CD4-positive, CD25-positive, alpha-beta regulatory T cell (primary cell): ENCODE measurements around the gene YPEL3. TPM values are rescaled to one million over a fixed set of nuclear protein-coding genes. Genes with fewer than 3 reads are reported as not detected.
A peak's percentile ranks its signal among the peaks of the same experiment; 100 is the strongest.

Source experiments
- ATAC-seq, 2 donors: fragments of 150-1000 bp; cut with Tn5 transposase; one replicate each; pipeline ENCODE4 v1.10.0; 2021; ENCODE audit warnings: low read depth in 2 of 2, moderate number of reproducible peaks in 2 of 2, moderate library complexity in 1 of 2
- DNase-seq, 3 donors: peaks; one replicate each; pipeline versions ENCODE4 v3.0.0 to v3.0.0-alpha.2; 2012 to 2022; ENCODE audit warnings: mixed read lengths in 1 of 3
- H3K27ac ChIP-seq: one replicate; pipeline ENCODE4 v1.7.0; 2013; ENCODE audit warnings: mild to moderate bottlenecking, low read length; ENCODE audit not compliant: insufficient read depth, poor library complexity, severe bottlenecking
- H3K27me3 ChIP-seq: one replicate; pipeline ENCODE4 v1.7.0; 2013; ENCODE audit warnings: low read length; ENCODE audit not compliant: control insufficient read depth, insufficient read depth
- H3K36me3 ChIP-seq: one replicate; pipeline ENCODE4 v1.7.0; 2013; ENCODE audit warnings: mild to moderate bottlenecking, low read length, moderate library complexity; ENCODE audit not compliant: control insufficient read depth, insufficient read depth
- H3K4me1 ChIP-seq: 2 replicates; pipeline ENCODE4 v1.7.0; 2013; ENCODE audit warnings: mild to moderate bottlenecking, low read length; ENCODE audit not compliant: insufficient read depth, control insufficient read depth, poor library complexity, severe bottlenecking
- H3K4me3 ChIP-seq: one replicate; pipeline ENCODE4 v1.7.0; 2013; ENCODE audit warnings: low read depth, mild to moderate bottlenecking, low read length, moderate library complexity
- H3K9me3 ChIP-seq, 2 experiments: 1 replicate in 1 of 2; 2 replicates in 1 of 2; pipeline ENCODE4 v1.7.0; 2013; ENCODE audit warnings: low read length in 2 of 2, mild to moderate bottlenecking in 1 of 2, moderate library complexity in 1 of 2; ENCODE audit not compliant: control insufficient read depth in 2 of 2
- H3K27ac Mint-ChIP-seq, 3 donors: one replicate each; pipeline ENCODE4 v1.8.0; 2020 to 2022; ENCODE audit warnings: mild to moderate bottlenecking in 3 of 3, mixed read lengths in 3 of 3, moderate library complexity in 2 of 3
- H3K27me3 Mint-ChIP-seq: one replicate; pipeline ENCODE4 v1.8.0; 2022; ENCODE audit warnings: mild to moderate bottlenecking, mixed read lengths
- H3K36me3 Mint-ChIP-seq: one replicate; pipeline ENCODE4 v1.8.0; 2020; ENCODE audit warnings: mixed read lengths
- H3K4me1 Mint-ChIP-seq, 4 donors: one replicate each; pipeline ENCODE4 v1.8.0; 2020 to 2022; ENCODE audit warnings: mixed read lengths in 4 of 4, mild to moderate bottlenecking in 1 of 4
- H3K4me3 Mint-ChIP-seq, 4 donors: one replicate each; pipeline ENCODE4 v1.8.0; 2020 to 2022; ENCODE audit warnings: mild to moderate bottlenecking in 4 of 4, mixed read lengths in 4 of 4, moderate library complexity in 3 of 4
- H3K9me3 Mint-ChIP-seq, 7 donors: one replicate each; pipeline ENCODE4 v1.8.0; 2020 to 2022; ENCODE audit warnings: mixed read lengths in 7 of 7, mild to moderate bottlenecking in 3 of 7, moderate library complexity in 2 of 7
- polyA plus RNA-seq, 4 donors: library from polyadenylated mRNA; unstranded; fragments of 300-500 nt; fragmentation: Illumina TruSeq; gene quantifications; one replicate each; pipeline ENCODE4 v1.2.3, GENCODE V29; 2021
- total RNA-seq: library from RNA; stranded (reverse); gene quantifications from one replicate; pipeline ENCODE4 v1.2.3, GENCODE V29; 2022

The YPEL3 gene
- total and polyA plus RNA-seq, 5 donors from 2014 or later: 121 to 319 (median 292) TPM

- Histone ChIP-seq H3K27ac (no peak overlapping the region), H3K9me3 (no peaks in the 10 kb centered on the region), H3K27me3 (no peaks in the 10 kb centered on the region), H3K4me1 (peaks cover 18% of the 10 kb centered on the region), H3K4me3 (no peak overlapping the region), H3K36me3 (no peaks in the 10 kb centered on the region)
- ATAC-seq (no peak), DNase-seq (no peak)
- no peak overlapping the region for H3K27ac Mint-ChIP-seq
- H3K4me1 Mint-ChIP-seq: peaks cover 0 to 32% (median 9%) of the 10 kb centered on the region in 4 donors
- H3K9me3 Mint-ChIP-seq: no peaks in the 10 kb centered on the region
- H3K4me3 Mint-ChIP-seq: peak overlapping the region in 1 of 4 donors; percentile 5
- H3K27me3 Mint-ChIP-seq: no peaks in the 10 kb centered on the region
- H3K36me3 Mint-ChIP-seq: no peaks in the 10 kb centered on the region
Observed at GRCh38 chr16:30124985-30125379, 29.0 kb upstream of the YPEL3 start.

- H3K4me1 ChIP-seq: peaks cover 18% of the 10 kb centered on the region
- peaks cover 0 to 42% (median 14%) of the 10 kb centered on the region in 4 donors for H3K4me1 Mint-ChIP-seq
- peak overlapping the region; percentile 78 for H3K27ac ChIP-seq
- H3K9me3 Mint-ChIP-seq: no peaks in the 10 kb centered on the region
- H3K27ac Mint-ChIP-seq: peak overlapping the region; percentile 66 to 90 (median 73)
- H3K9me3 ChIP-seq: no peaks in the 10 kb centered on the region
- DNase-seq: peak in 1 of 3 donors; percentile 28
- peaks cover 10% of the 10 kb centered on the region for H3K36me3 Mint-ChIP-seq
- peak in 1 of 2 donors; percentile 7 for ATAC-seq
- peaks cover 8% of the 10 kb centered on the region for H3K36me3 ChIP-seq
- no peaks in the 10 kb centered on the region for H3K27me3 ChIP-seq
- H3K4me3 Mint-ChIP-seq: peak overlapping the region; percentile 88 to 96 (median 90)
- peak overlapping the region; percentile 37 for H3K4me3 ChIP-seq
- H3K27me3 Mint-ChIP-seq: no peaks in the 10 kb centered on the region
Observed at GRCh38 chr16:30122604-30123160, 26.7 kb upstream of the YPEL3 start.

- Mint-ChIP-seq H3K4me1 (peaks cover 0 to 43% (median 14%) of the 10 kb centered on the region in 4 donors), H3K27me3 (no peaks in the 10 kb centered on the region), H3K36me3 (peaks cover 12% of the 10 kb centered on the region), H3K9me3 (no peaks in the 10 kb centered on the region), H3K27ac (peak overlapping the region; percentile 73 to 92 (median 90)), H3K4me3 (peak overlapping the region; percentile 88 to 96 (median 90))
- DNase-seq: no peak
- Histone ChIP-seq H3K36me3 (peaks cover 15% of the 10 kb centered on the region), H3K9me3 (no peaks in the 10 kb centered on the region), H3K4me3 (peak overlapping the region; percentile 37), H3K4me1 (peaks cover 18% of the 10 kb centered on the region), H3K27me3 (no peaks in the 10 kb centered on the region), H3K27ac (peak overlapping the region; percentile 78)
- no peak for ATAC-seq
Observed at GRCh38 chr16:30121741-30122571, 25.9 kb upstream of the YPEL3 start.

GRCh38 chr16:30120340-30121105 lies 24.5 kb upstream of the YPEL3 start:
- Histone ChIP-seq H3K4me1 (peaks cover 19% of the 10 kb centered on the region), H3K27ac (no peak overlapping the region), H3K27me3 (no peaks in the 10 kb centered on the region), H3K4me3 (no peak overlapping the region), H3K9me3 (no peaks in the 10 kb centered on the region), H3K36me3 (peaks cover 17% of the 10 kb centered on the region)
- Mint-ChIP-seq H3K27me3 (no peaks in the 10 kb centered on the region), H3K27ac (peak overlapping the region; percentile 42 to 83 (median 71)), H3K36me3 (peaks cover 14% of the 10 kb centered on the region), H3K4me3 (peak overlapping the region; percentile 38 to 96 (median 72)), H3K9me3 (no peaks in the 10 kb centered on the region), H3K4me1 (peaks cover 0 to 47% (median 14%) of the 10 kb centered on the region in 4 donors)
- ATAC-seq (no peak), DNase-seq (peak in 1 of 3 donors; percentile 20)

GRCh38 chr16:30119428-30119827 lies 23.4 kb upstream of the YPEL3 start:
- peak overlapping the region in 1 of 3 donors; percentile 71 for H3K27ac Mint-ChIP-seq
- Histone ChIP-seq H3K4me1 (peaks cover 30% of the 10 kb centered on the region), H3K27me3 (no peaks in the 10 kb centered on the region), H3K9me3 (no peaks in the 10 kb centered on the region), H3K27ac (no peak overlapping the region), H3K4me3 (no peak overlapping the region), H3K36me3 (peaks cover 17% of the 10 kb centered on the region)
- H3K36me3 Mint-ChIP-seq: peaks cover 14% of the 10 kb centered on the region
- H3K4me3 Mint-ChIP-seq: peak overlapping the region in 3 of 4 donors; percentile 7 to 96 (median 86)
- H3K9me3 Mint-ChIP-seq: no peaks in the 10 kb centered on the region
- DNase-seq: no peak
- peaks cover 0 to 58% (median 18%) of the 10 kb centered on the region in 4 donors for H3K4me1 Mint-ChIP-seq
- no peak for ATAC-seq
- no peaks in the 10 kb centered on the region for H3K27me3 Mint-ChIP-seq

GRCh38 chr16:30117768-30118167 lies 21.8 kb upstream of the YPEL3 start:
- no peaks in the 10 kb centered on the region for H3K27me3 Mint-ChIP-seq
- Histone ChIP-seq H3K27ac (no peak overlapping the region), H3K27me3 (no peaks in the 10 kb centered on the region), H3K4me1 (peaks cover 38% of the 10 kb centered on the region), H3K36me3 (peaks cover 17% of the 10 kb centered on the region), H3K9me3 (no peaks in the 10 kb centered on the region), H3K4me3 (no peak overlapping the region)
- H3K27ac Mint-ChIP-seq: peak overlapping the region in 1 of 3 donors; percentile 76
- ATAC-seq: no peak
- no peaks in the 10 kb centered on the region for H3K9me3 Mint-ChIP-seq
- DNase-seq: no peak
- no peak overlapping the region for H3K4me3 Mint-ChIP-seq
- H3K4me1 Mint-ChIP-seq: peaks cover 0 to 62% (median 21%) of the 10 kb centered on the region in 4 donors
- H3K36me3 Mint-ChIP-seq: peaks cover 14% of the 10 kb centered on the region

- no peak for ATAC-seq
- Histone ChIP-seq H3K27ac (peak overlapping the region; percentile 5), H3K27me3 (no peaks in the 10 kb centered on the region), H3K36me3 (peaks cover 17% of the 10 kb centered on the region), H3K4me3 (no peak overlapping the region), H3K4me1 (peaks cover 26% of the 10 kb centered on the region), H3K9me3 (no peaks in the 10 kb centered on the region)
- Mint-ChIP-seq H3K4me3 (no peak overlapping the region), H3K27ac (no peak overlapping the region), H3K4me1 (peaks cover 0 to 53% (median 17%) of the 10 kb centered on the region in 4 donors), H3K36me3 (peaks cover 14% of the 10 kb centered on the region), H3K9me3 (no peaks in the 10 kb centered on the region), H3K27me3 (no peaks in the 10 kb centered on the region)
- DNase-seq: no peak
Observed at GRCh38 chr16:30116291-30117207, 20.5 kb upstream of the YPEL3 start.
